Neural cell (in vitro differentiated cells): Measurements from ENCODE around the gene SMCR8. TPM values are rescaled to one million over a fixed set of nuclear protein-coding genes. Genes with fewer than 3 reads are reported as not detected.

ENCODE experiments used
- H2AFZ ChIP-seq: fragments of 200-600, 300-800 bp; sonication (generic), shearing (Covaris generic); 2 replicates; pipeline ENCODE4 v1.6.0; 2014; ENCODE audit warnings: low read depth, mild to moderate bottlenecking, antibody characterized with exemption, low read length, moderate library complexity
- H3F3A ChIP-seq: fragments of 200-600 bp; shearing (Covaris generic); 2 replicates; pipeline ENCODE4 v1.6.1; 2016; ENCODE audit warnings: mild to moderate bottlenecking, moderate library complexity, mixed read lengths, antibody characterized with exemption, low read length; ENCODE audit not compliant: insufficient read depth, poor library complexity, severe bottlenecking
- H3K27ac ChIP-seq: fragments of 200-600, 300-800 bp; sonication (generic), shearing (Covaris generic); 2 replicates; pipeline ENCODE4 v1.5.1; 2014; ENCODE audit warnings: mild to moderate bottlenecking, low read length, moderate library complexity
- H3K27me3 ChIP-seq: fragments of 300-800, 200-600 bp; sonication (generic), shearing (Covaris generic); 2 replicates; pipeline ENCODE4 v1.6.0; 2014; ENCODE audit warnings: mild to moderate bottlenecking, low read depth, low read length, moderate library complexity; ENCODE audit not compliant: insufficient read depth
- H3K36me3 ChIP-seq: fragments of 300-800, 200-600 bp; sonication (generic), shearing (Covaris generic); 2 replicates; pipeline ENCODE4 v1.5.1; 2014; ENCODE audit warnings: mild to moderate bottlenecking, antibody characterized with exemption, low read length, moderate library complexity; ENCODE audit not compliant: insufficient read depth
- H3K4me2 ChIP-seq: fragments of 300-800, 200-600 bp; sonication (generic), shearing (Covaris generic); 2 replicates; pipeline ENCODE4 v1.6.0; 2014; ENCODE audit warnings: mild to moderate bottlenecking, low read length
- H3K4me3 ChIP-seq: fragments of 300-800, 200-600 bp; sonication (generic), shearing (Covaris generic); 2 replicates; pipeline ENCODE4 v1.5.1; 2014; ENCODE audit warnings: mild to moderate bottlenecking, low read length, moderate library complexity
- H3K79me2 ChIP-seq: fragments of 200-600 bp; shearing (Covaris generic); replicated peaks from 2 replicates; pipeline ENCODE4 v1.6.0; 2014; ENCODE audit warnings: mild to moderate bottlenecking, low read length, moderate library complexity; ENCODE audit not compliant: insufficient read depth
- H3K9ac ChIP-seq: fragments of 300-800, 200-600 bp; sonication (generic), shearing (Covaris generic); 2 replicates; pipeline ENCODE4 v1.6.1; 2016; ENCODE audit warnings: mild to moderate bottlenecking, low read length, mixed read lengths
- H3K9me2 ChIP-seq: fragments of 200-600 bp; shearing (Covaris generic); 2 replicates; pipeline ENCODE4 v1.6.1; 2016; ENCODE audit warnings: mild to moderate bottlenecking, low read length, mixed read lengths; ENCODE audit not compliant: insufficient read depth
- H3K9me3 ChIP-seq: fragments of 200-600, 300-800 bp; sonication (generic), shearing (Covaris generic); 2 replicates; pipeline ENCODE4 v1.6.1; 2016; ENCODE audit warnings: mild to moderate bottlenecking, mixed run types, low read length, moderate library complexity, mixed read lengths
- H4K20me1 ChIP-seq: fragments of 200-600 bp; shearing (Covaris generic); 2 replicates; pipeline ENCODE4 v1.6.1; 2016; ENCODE audit warnings: mild to moderate bottlenecking, mixed run types; ENCODE audit not compliant: insufficient read depth
- EP300 ChIP-seq: fragments of 450-650 bp; conservative IDR thresholded peaks from 2 replicates; pipeline ENCODE4 v1.6.1; 2014; ENCODE audit warnings: antibody characterized with exemption, mild to moderate bottlenecking, moderate library complexity; ENCODE audit not compliant: poor library complexity, severe bottlenecking
- EZH2 ChIP-seq: fragments of 200-600, 300-800 bp; shearing (Covaris generic), sonication (generic); IDR thresholded peaks from 2 replicates; pipeline ENCODE4 v1.6.1; 2014; ENCODE audit warnings: antibody characterized with exemption, low read length, borderline replicate concordance, mild to moderate bottlenecking; ENCODE audit not compliant: insufficient read depth, poor library complexity, severe bottlenecking
- MXI1 ChIP-seq: fragments of 450-650 bp; conservative IDR thresholded peaks from 2 replicates; pipeline ENCODE4 v1.6.1; 2014; ENCODE audit warnings: antibody characterized with exemption, mild to moderate bottlenecking; ENCODE audit not compliant: poor library complexity, severe bottlenecking
- POLR2AphosphoS5 ChIP-seq: IDR thresholded peaks from 2 replicates; pipeline ENCODE4 v1.6.1; 2012
- RAD21 ChIP-seq: fragments of 450-650 bp; conservative IDR thresholded peaks from 2 replicates; pipeline ENCODE4 v1.6.1; 2014; ENCODE audit warnings: antibody characterized with exemption, mild to moderate bottlenecking, moderate library complexity
- SMC3 ChIP-seq: fragments of 450-650 bp; conservative IDR thresholded peaks from 2 replicates; pipeline ENCODE4 v1.6.1; 2014; ENCODE audit warnings: antibody characterized with exemption, mild to moderate bottlenecking, moderate library complexity; ENCODE audit not compliant: poor library complexity
- TAF1 ChIP-seq: IDR thresholded peaks from 2 replicates; pipeline ENCODE4 v1.6.1; 2012; ENCODE audit warnings: low read depth
- polyA plus RNA-seq: library from polyadenylated mRNA; depleted of rRNA; stranded (reverse); fragments of >200 nt; gene quantifications from 2 replicates; pipeline ENCODE4 v1.2.3, GENCODE V29; 2014
- TF ChIP-seq, protein P1 (sequence below): IDR thresholded peaks from 2 replicates; pipeline ENCODE4 v1.6.1; 2012; ENCODE audit warnings: borderline replicate concordance
- TF ChIP-seq, protein P2 (sequence below): fragments of 450-650 bp; IDR thresholded peaks from 2 replicates; pipeline ENCODE4 v1.5.1; 2014; ENCODE audit warnings: antibody characterized with exemption, mild to moderate bottlenecking, moderate library complexity; ENCODE audit not compliant: poor library complexity, severe bottlenecking

Gene SMCR8
- polyA plus RNA-seq, 1 donor from 2014 or later: 4.3 TPM

DNA sequence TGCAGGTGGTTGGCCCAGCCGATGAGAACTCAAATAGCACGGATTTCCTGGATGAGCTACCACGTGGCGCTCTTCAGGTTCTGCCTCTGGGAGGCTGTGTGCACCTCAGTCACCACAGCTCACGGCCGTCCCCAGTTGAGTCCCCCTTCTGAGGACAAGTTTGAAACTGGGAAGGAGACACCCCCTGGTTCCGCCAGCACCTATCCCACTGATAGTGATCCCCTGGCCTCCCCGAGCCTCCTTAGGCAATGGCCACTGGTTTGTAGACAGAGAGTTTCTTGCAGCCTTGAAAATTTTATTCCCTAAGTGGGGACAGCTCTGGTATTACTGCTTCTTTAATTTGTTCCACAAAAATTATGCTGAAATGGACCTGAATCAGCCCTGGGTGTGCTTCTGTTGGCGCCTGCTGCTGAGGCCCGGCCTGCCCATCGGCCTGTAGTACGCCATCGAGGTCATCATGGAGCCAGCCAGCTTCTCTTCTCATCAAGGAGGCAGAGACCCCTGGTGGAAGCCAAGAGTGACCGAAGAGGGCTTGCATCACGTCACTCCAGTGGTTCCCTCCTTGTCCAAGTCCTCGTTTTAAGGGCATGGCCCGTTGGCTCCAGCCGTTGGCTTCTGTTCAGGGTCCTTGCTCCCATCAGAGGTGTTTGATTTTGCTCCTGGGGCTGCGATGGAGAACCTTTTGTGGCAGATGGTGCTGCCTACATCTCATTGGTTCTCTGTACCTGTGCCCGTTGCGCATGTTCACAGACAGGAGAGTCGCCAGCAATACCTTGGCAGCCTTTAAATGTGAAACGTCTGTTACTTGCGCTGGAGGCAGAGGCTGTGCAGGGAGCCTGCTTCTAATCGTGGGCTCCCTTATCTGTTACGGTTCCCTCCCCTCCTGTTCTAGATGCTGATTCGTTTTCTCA lies 9.3 kb downstream of the SMCR8 start:
- no peak overlapping the region for H3K27ac ChIP-seq
- H3F3A ChIP-seq: no peaks in the 10 kb centered on the region
- no peak overlapping the region for H3K4me2 ChIP-seq
- no peaks in the 10 kb centered on the region for H4K20me1 ChIP-seq
- H2AFZ ChIP-seq: no peak overlapping the region
- H3K9me3 ChIP-seq: no peaks in the 10 kb centered on the region
- no peak overlapping the region for H3K9ac ChIP-seq
- no peaks in the 10 kb centered on the region for H3K36me3 ChIP-seq
- no peak for TF ChIP-seq POLR2AphosphoS5
- TF ChIP-seq MXI1: no peak
- no peak for TF ChIP-seq TAF1
- TF ChIP-seq EZH2: no peak
- TF ChIP-seq RAD21: no peak
- no peak for TF ChIP-seq SMC3
- TF ChIP-seq, protein P1, sequence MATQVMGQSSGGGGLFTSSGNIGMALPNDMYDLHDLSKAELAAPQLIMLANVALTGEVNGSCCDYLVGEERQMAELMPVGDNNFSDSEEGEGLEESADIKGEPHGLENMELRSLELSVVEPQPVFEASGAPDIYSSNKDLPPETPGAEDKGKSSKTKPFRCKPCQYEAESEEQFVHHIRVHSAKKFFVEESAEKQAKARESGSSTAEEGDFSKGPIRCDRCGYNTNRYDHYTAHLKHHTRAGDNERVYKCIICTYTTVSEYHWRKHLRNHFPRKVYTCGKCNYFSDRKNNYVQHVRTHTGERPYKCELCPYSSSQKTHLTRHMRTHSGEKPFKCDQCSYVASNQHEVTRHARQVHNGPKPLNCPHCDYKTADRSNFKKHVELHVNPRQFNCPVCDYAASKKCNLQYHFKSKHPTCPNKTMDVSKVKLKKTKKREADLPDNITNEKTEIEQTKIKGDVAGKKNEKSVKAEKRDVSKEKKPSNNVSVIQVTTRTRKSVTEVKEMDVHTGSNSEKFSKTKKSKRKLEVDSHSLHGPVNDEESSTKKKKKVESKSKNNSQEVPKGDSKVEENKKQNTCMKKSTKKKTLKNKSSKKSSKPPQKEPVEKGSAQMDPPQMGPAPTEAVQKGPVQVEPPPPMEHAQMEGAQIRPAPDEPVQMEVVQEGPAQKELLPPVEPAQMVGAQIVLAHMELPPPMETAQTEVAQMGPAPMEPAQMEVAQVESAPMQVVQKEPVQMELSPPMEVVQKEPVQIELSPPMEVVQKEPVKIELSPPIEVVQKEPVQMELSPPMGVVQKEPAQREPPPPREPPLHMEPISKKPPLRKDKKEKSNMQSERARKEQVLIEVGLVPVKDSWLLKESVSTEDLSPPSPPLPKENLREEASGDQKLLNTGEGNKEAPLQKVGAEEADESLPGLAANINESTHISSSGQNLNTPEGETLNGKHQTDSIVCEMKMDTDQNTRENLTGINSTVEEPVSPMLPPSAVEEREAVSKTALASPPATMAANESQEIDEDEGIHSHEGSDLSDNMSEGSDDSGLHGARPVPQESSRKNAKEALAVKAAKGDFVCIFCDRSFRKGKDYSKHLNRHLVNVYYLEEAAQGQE: no peak
- TF ChIP-seq, protein P2, sequence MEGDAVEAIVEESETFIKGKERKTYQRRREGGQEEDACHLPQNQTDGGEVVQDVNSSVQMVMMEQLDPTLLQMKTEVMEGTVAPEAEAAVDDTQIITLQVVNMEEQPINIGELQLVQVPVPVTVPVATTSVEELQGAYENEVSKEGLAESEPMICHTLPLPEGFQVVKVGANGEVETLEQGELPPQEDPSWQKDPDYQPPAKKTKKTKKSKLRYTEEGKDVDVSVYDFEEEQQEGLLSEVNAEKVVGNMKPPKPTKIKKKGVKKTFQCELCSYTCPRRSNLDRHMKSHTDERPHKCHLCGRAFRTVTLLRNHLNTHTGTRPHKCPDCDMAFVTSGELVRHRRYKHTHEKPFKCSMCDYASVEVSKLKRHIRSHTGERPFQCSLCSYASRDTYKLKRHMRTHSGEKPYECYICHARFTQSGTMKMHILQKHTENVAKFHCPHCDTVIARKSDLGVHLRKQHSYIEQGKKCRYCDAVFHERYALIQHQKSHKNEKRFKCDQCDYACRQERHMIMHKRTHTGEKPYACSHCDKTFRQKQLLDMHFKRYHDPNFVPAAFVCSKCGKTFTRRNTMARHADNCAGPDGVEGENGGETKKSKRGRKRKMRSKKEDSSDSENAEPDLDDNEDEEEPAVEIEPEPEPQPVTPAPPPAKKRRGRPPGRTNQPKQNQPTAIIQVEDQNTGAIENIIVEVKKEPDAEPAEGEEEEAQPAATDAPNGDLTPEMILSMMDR: no peak
- no peak for TF ChIP-seq EP300
- no peaks in the 10 kb centered on the region for H3K9me2 ChIP-seq
- H3K79me2 ChIP-seq: no peaks in the 10 kb centered on the region
- H3K4me3 ChIP-seq: no peak overlapping the region
- no peaks in the 10 kb centered on the region for H3K27me3 ChIP-seq

DNA sequence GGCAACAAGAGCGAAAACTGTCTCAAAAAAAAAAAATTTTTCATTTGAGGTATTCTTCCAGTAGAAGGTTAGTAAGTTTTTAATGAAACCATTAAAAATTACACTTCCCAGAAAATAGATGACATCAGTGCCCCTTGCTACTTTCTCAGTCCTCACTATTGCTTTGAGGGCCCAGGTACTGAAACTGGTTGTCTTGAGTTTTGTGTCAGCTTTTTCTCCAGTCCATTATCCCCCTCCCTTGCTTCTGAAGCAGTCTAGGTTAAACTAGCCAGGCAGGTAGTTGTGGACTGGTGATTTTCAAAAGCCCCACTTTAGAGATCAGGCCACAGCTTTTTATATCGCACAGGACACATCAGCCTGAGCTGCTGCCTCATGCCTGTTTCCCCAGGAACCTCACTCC lies 10.9 kb downstream of the SMCR8 start:
- H3F3A ChIP-seq: no peaks in the 10 kb centered on the region
- no peaks in the 10 kb centered on the region for H3K9me2 ChIP-seq
- no peak overlapping the region for H3K9ac ChIP-seq
- no peaks in the 10 kb centered on the region for H3K27me3 ChIP-seq
- no peaks in the 10 kb centered on the region for H4K20me1 ChIP-seq
- no peaks in the 10 kb centered on the region for H3K36me3 ChIP-seq
- no peak for TF ChIP-seq POLR2AphosphoS5
- TF ChIP-seq EP300: no peak
- no peak for TF ChIP-seq RAD21
- no peak for TF ChIP-seq TAF1
- TF ChIP-seq, protein P2: no peak
- TF ChIP-seq, protein P1: no peak
- no peak for TF ChIP-seq SMC3
- no peak for TF ChIP-seq EZH2
- no peak for TF ChIP-seq MXI1
- H3K4me3 ChIP-seq: no peak overlapping the region
- no peaks in the 10 kb centered on the region for H3K9me3 ChIP-seq
- H3K79me2 ChIP-seq: no peaks in the 10 kb centered on the region
- H2AFZ ChIP-seq: no peak overlapping the region
- H3K4me2 ChIP-seq: no peak overlapping the region
- no peak overlapping the region for H3K27ac ChIP-seq
